ENCODE results near the gene RFC3. TPM values are rescaled to one million over a fixed set of nuclear protein-coding genes. Genes with fewer than 3 reads are reported as not detected.

Gene RFC3
- total RNA-seq, 4 donors from 2014 or later, result 5.7 to 15.1 (median 7.9) TPM

DNA sequence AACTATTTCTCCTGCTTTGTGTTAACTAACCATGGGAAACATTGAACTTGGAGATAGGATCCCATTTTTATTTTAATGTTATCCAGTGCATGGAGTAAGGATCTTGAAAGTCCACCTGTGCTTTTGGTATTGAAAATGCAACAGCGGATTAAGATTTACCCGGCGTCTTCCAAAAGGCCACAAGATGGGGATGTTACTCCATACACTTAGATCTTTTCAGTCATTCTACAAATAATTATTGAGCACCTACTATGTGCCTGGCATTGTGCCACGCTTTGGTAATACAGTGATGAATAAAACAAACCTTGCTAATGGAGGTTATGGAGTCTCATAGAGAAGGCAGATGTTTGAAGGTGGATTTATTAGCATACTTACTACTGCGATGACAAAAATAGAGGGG lies 56.9 kb downstream of the RFC3 start:
- TF ChIP-seq, protein P1, sequence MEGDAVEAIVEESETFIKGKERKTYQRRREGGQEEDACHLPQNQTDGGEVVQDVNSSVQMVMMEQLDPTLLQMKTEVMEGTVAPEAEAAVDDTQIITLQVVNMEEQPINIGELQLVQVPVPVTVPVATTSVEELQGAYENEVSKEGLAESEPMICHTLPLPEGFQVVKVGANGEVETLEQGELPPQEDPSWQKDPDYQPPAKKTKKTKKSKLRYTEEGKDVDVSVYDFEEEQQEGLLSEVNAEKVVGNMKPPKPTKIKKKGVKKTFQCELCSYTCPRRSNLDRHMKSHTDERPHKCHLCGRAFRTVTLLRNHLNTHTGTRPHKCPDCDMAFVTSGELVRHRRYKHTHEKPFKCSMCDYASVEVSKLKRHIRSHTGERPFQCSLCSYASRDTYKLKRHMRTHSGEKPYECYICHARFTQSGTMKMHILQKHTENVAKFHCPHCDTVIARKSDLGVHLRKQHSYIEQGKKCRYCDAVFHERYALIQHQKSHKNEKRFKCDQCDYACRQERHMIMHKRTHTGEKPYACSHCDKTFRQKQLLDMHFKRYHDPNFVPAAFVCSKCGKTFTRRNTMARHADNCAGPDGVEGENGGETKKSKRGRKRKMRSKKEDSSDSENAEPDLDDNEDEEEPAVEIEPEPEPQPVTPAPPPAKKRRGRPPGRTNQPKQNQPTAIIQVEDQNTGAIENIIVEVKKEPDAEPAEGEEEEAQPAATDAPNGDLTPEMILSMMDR (IDR thresholded peaks at IDR 0.05), result no peak
- DNase-seq (ENCODE audit: low spot score) (no peak), ATAC-seq (ENCODE audit: low FRiP score) (no peak)

DNA sequence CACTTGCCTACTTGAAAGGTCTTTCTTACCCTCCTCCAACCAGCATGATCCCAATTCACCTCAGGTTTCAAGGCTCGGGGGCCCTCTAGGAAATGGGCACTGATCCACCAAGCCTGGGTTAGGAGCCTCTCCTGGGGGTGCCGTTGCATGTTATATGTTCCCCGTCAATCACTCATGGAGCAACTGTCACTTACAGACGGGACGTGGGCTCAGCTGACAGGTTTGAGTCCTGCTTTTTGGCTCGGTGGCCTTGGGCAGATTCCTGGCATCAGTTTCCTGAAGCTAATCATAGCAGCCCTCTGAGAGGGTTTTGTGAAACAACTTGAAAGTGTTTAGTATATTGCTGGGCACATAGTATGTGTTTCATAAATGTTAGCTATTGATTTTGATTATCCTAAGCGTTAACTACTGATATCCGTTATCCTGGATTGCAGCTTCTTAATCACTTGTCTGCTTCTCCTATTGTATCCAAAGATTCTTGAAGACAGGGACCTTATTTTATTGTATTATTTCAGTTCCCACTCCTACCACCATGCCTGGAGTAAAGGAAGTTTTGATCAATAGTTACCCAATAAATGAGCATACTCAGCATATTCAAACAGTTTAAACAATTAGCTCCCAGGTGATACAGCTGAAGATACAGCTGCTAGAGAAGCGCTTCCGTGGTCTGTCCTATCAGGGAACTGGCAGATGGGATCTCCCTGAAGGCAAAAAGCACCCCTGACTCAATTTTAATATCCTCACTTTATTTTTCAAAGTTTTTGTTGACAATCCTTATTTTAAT lies 57.9 kb downstream of the RFC3 start:
- ATAC-seq (ENCODE audit: low FRiP score), result no peak
- TF ChIP-seq, protein P1 (IDR thresholded peaks at IDR 0.05), result no peak
- no peak for DNase-seq (ENCODE audit: low spot score)

DNA sequence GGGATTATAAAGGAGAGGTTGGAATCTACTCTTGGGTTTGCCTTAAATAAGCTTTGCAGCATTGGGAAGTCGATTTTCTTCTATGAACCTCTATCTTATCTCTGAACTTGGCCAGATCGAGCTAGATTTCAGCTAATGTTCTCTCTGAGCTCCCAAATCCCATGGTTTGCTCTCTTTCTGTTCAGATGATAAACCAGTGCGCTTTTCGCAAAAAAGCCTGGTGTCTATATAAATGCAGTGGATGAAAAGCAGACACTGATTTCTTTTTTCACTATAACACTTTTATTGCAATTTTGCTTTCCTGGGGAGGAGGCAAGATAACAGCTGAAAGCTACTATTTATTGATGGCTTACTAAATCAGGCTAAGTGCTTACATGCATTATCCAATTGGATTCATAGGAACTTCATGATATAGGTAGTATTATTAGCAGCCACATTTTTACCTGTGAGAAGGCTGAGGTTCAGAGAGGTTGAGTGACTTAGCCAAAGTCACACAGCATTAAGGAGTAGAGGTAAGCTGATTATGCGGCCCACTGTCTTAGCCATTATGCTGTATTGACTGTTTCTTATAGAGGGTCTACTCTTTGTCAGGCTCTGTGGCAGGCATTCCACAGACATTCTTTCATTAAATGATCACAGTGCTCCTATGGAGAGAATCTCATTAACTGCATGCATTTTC lies 58.9 kb downstream of the RFC3 start:
- TF ChIP-seq, protein P1 (IDR thresholded peaks at IDR 0.05), result no peak
- ATAC-seq (ENCODE audit: low FRiP score) (no peak), DNase-seq (ENCODE audit: low spot score) (no peak)

DNA sequence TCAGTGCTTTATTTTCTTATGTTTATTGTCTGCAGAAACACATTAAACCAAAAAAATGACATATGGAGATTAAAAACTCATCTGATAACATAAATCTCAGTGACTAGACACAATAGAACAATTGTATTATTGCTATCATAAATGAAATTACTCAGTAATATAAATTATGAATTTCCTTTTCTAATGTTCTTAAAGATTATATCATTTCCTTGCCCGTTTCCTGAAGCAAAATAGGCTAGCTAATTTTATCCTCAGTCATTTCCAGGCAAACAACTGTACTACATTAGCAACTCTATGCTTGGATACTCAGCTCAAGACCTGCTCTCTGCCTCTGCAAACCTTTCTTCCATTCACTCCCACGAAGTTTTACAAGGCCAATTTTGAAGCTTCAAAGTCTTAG lies 61.2 kb downstream of the RFC3 start:
- TF ChIP-seq, protein P1 (IDR thresholded peaks at IDR 0.05), result no peak
- ATAC-seq (ENCODE audit: low FRiP score), result no peak
- DNase-seq (ENCODE audit: low spot score), result no peak

DNA sequence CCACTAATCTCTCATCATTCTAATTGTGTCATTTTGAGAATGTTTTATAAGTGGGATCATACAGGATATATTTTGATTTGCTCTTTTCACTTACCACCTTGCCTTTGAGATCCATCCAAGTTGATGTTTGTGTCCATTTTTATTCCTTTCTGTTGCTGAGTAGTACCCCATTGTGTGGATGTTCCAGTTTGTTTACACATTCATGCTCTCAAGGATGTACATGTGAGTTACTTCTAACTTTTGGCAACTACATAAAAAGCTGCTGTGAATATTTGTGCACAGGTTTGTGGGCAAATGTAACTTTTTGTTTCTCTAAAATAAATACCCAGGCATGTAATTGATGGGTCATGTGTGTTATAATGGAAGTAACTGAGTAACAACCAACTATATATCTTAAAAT lies 64.9 kb downstream of the RFC3 start:
- DNase-seq (ENCODE audit: low spot score) (no peak), ATAC-seq (ENCODE audit: low FRiP score) (no peak)
- TF ChIP-seq, protein P1 (IDR thresholded peaks at IDR 0.05), result no peak

DNA sequence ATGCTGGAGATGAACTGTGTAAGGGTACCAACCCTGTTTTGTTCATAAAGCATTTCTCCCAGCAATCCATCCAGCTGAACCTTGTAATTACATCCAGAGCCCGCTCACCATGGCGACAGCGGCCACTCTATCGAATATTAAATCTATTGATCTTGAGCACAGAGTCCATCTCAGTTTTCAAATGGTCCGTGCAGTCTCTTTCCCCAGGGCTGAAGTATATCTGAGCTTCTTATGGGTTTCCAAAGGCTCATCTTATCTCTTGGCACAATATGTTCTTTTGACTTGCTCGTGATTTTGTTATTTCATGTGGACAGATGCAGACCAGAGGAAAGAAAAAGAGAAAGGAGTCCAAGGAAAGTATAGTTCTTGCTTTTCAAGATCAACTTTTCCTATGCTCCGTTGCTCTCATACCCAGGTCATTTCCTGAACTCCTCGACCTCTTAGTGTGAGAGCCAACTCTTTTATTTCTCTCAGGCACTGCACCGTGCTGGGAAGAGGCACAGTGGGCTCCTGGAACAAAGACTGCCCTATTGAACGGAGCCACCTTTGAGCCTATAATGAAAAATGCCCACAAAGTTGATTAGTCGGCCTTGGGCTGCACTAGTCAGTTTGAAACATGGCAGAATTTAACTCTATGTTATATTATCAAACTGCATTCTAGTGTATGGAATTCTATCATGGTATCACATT lies 66.7 kb downstream of the RFC3 start:
- TF ChIP-seq, protein P1 (IDR thresholded peaks at IDR 0.05), result no peak
- ATAC-seq (ENCODE audit: low FRiP score) (no peak), DNase-seq (ENCODE audit: low spot score) (no peak)

Small RNA genes within 50 kb of the gene (small RNA-seq; reads per million reads assigned to genes)
- not detected for gene RNU5A-4P

Measured in omental fat pad (tissue), 4 donors.